A549 treated with Hydrocortisone at 1 μM for 4 hours (cell line): ENCODE data around the gene OR6C68. TPM values are rescaled to one million over a fixed set of nuclear protein-coding genes. Genes with fewer than 3 reads are reported as not detected.

Experiments
- total RNA-seq: library from RNA; stranded (reverse); fragments of 200-300 nt; extraction: Qiagen RNA extraction; gene quantifications from 5 replicates; pipeline ENCODE4 v1.2.3, GENCODE V29; 2022

OR6C68 gene
- not detected in 5 replicates for total RNA-seq

GRCh38 chr12:55492078-55492477 is at the start of gene OR6C68:
Gene OR6C68 (plus strand): TSS chr12:55492378. CDS start chr12:55492378, 0 bp downstream.

GRCh38 chr12:55443776-55444175 is 48.4 kb upstream of the OR6C68 start, which contains the start of gene OR6C2:
Gene OR6C2 (plus strand): TSS chr12:55444076. CDS start chr12:55452214, 8,138 bp downstream.

GRCh38 chr12:55470088-55470829 is 21.9 kb upstream of the OR6C68 start, which contains the start of gene OR6C70:
Gene OR6C70 (minus strand): TSS chr12:55470138. CDS start chr12:55470138, 0 bp downstream.

Other genes with a start within 250 kb of the OR6C68 start
- not detected in 5 replicates for gene OR6C74, start 247.8 kb upstream of the OR6C68 start, total RNA-seq
- not detected in 5 replicates for gene OR6C6, start 195.8 kb upstream of the OR6C68 start, total RNA-seq
- gene OR6C1, start 178.0 kb upstream of the OR6C68 start, total RNA-seq = not detected in 5 replicates
- gene OR6C3, start 161.6 kb upstream of the OR6C68 start, total RNA-seq = not detected in 5 replicates
- not detected in 5 replicates for gene OR6C75, start 129.4 kb upstream of the OR6C68 start, total RNA-seq
- gene OR6C65, start 91.8 kb upstream of the OR6C68 start, total RNA-seq = not detected in 5 replicates
- not detected in 5 replicates for gene OR6C76, start 66.1 kb upstream of the OR6C68 start, total RNA-seq
- not detected in 5 replicates for gene OR6C2, start 48.3 kb upstream of the OR6C68 start, total RNA-seq
- gene OR6C70, start 22.2 kb upstream of the OR6C68 start, total RNA-seq = not detected in 5 replicates
- gene OR6C4, start 57.2 kb downstream of the OR6C68 start, total RNA-seq = not detected in 5 replicates
- gene OR2AP1, start 80.1 kb downstream of the OR6C68 start, total RNA-seq = not detected in 5 replicates
- gene OR10P1, start 144.5 kb downstream of the OR6C68 start, total RNA-seq = not detected in 5 replicates
- 1.3 to 2.2 TPM (median 1.7 TPM) in 5 replicates for gene ITGA7, start 215.5 kb downstream of the OR6C68 start, total RNA-seq
- gene BLOC1S1, start 223.7 kb downstream of the OR6C68 start, total RNA-seq = 101 to 160 TPM (median 145 TPM) in 5 replicates
- 1.6 to 2.7 TPM (median 2.1 TPM) in 5 replicates for gene RDH5, start 228.0 kb downstream of the OR6C68 start, total RNA-seq
- 657 to 725 TPM (median 676 TPM) in 5 replicates for gene CD63, start 236.6 kb downstream of the OR6C68 start, total RNA-seq